Suprapubic skin (tissue), 4 donors: ENCODE data around the gene PEMT. TPM values are rescaled to one million over a fixed set of nuclear protein-coding genes. Genes with fewer than 3 reads are reported as not detected.

Experiments
- DNase-seq, 2 donors: peaks; one replicate each; pipeline ENCODE4 v3.0.0-alpha.2; 2019; ENCODE audit warnings: low spot score in 2 of 2
- H3K27ac ChIP-seq: fragments of 200-600 bp; sonication (generic); one replicate; pipeline ENCODE4 v1.5.1; 2019
- H3K27me3 ChIP-seq: fragments of 200-600 bp; sonication (generic); one replicate; pipeline ENCODE4 v1.5.1; 2019
- H3K36me3 ChIP-seq: fragments of 200-600 bp; sonication (generic); one replicate; pipeline ENCODE4 v1.5.1; 2019
- H3K4me1 ChIP-seq: fragments of 200-600 bp; sonication (generic); one replicate; pipeline ENCODE4 v1.5.1; 2019
- H3K4me3 ChIP-seq: fragments of 200-600 bp; sonication (generic); one replicate; pipeline ENCODE4 v1.5.1; 2019; ENCODE audit warnings: mild to moderate bottlenecking
- H3K9me3 ChIP-seq: fragments of 200-600 bp; sonication (generic); one replicate; pipeline ENCODE4 v1.5.1; 2019
- EP300 ChIP-seq: sonication (generic); formaldehyde crosslinking; IDR thresholded peaks from one replicate; pipeline ENCODE4 v1.6.1; 2017; ENCODE audit warnings: antibody characterized with exemption
- POLR2A ChIP-seq, 2 donors: fragments of 450-650 bp; IDR thresholded peaks; one replicate each; pipeline ENCODE4 v1.6.1; 2017; ENCODE audit warnings: antibody characterized with exemption in 2 of 2, mild to moderate bottlenecking in 2 of 2, moderate library complexity in 2 of 2
- POLR2AphosphoS5 ChIP-seq, 3 donors: sonication (generic); formaldehyde crosslinking; IDR thresholded peaks; one replicate each; pipeline ENCODE4 v1.6.1; 2017; ENCODE audit warnings: antibody characterized with exemption in 3 of 3
- WGBS: methylation state at CpG from one replicate; pipeline ENCODE4 v1.1.5; 2018; 5-methylcytosine and 5-hydroxymethylcytosine counted together
- total RNA-seq, 4 donors: library from RNA; depleted of rRNA; stranded (reverse); fragments of >200 nt; gene quantifications; one replicate each; pipeline ENCODE4 v1.1.0, GENCODE V29; 2016
- TF ChIP-seq, protein P1 (sequence below), 2 donors: fragments of 200-600 bp in 1 of 2; fragments of 450-650 bp in 1 of 2; sonication (generic) in 1 of 2; IDR thresholded peaks; one replicate each; pipeline ENCODE4 v1.5.1; 2016 to 2019; ENCODE audit warnings: antibody characterized with exemption in 2 of 2, mild to moderate bottlenecking in 1 of 2, moderate library complexity in 1 of 2

The PEMT gene
- total RNA-seq, 4 donors from 2014 or later: 25.7 to 60.6 (median 50.0) TPM

DNA sequence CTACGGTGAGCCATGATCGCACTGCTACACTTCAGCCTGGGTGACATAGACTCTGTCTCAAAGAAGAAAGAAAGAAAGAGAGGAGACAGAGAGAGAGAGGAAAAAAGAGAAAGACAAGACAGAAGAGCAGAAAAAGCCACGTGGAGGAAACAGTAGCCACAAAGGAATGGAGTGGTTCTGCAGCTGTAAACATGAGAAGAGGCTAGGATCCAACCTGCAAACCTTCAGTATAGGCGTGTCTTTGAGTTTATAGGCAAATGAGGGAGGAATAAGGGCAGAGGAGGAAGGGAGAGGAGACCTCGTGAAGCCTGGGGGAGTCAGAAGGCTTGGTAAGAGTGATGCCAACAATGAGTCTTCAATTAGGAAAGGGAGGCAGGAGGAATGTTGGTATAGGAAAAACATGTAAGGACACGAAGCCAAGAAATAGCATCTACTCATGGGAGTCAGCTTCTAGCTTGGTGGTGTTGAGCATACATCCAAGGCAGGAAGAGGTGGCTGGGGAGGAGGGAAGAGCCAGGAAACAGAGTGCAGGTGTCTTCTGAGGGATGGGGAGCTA is 110.8 kb downstream of the PEMT start:
- 55% methylated on average over 6 of the region's 6 CpGs for WGBS
- Histone ChIP-seq H3K27me3 (no peaks in the 10 kb centered on the region), H3K36me3 (no peaks in the 10 kb centered on the region), H3K9me3 (no peaks in the 10 kb centered on the region), H3K4me1 (peaks cover 50% of the 10 kb centered on the region), H3K27ac (no peak overlapping the region), H3K4me3 (no peak overlapping the region)
- DNase-seq: no peak
- TF ChIP-seq EP300: no peak
- no peak for TF ChIP-seq POLR2A (IDR thresholded peaks at IDR 0.05)
- TF ChIP-seq, protein P1, sequence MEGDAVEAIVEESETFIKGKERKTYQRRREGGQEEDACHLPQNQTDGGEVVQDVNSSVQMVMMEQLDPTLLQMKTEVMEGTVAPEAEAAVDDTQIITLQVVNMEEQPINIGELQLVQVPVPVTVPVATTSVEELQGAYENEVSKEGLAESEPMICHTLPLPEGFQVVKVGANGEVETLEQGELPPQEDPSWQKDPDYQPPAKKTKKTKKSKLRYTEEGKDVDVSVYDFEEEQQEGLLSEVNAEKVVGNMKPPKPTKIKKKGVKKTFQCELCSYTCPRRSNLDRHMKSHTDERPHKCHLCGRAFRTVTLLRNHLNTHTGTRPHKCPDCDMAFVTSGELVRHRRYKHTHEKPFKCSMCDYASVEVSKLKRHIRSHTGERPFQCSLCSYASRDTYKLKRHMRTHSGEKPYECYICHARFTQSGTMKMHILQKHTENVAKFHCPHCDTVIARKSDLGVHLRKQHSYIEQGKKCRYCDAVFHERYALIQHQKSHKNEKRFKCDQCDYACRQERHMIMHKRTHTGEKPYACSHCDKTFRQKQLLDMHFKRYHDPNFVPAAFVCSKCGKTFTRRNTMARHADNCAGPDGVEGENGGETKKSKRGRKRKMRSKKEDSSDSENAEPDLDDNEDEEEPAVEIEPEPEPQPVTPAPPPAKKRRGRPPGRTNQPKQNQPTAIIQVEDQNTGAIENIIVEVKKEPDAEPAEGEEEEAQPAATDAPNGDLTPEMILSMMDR (IDR thresholded peaks at IDR 0.05): no peak
- no peak for TF ChIP-seq POLR2AphosphoS5 (IDR thresholded peaks at IDR 0.05)

- H3K27ac ChIP-seq: no peak overlapping the region
- H3K4me1 ChIP-seq: peaks cover 49% of the 10 kb centered on the region
- TF ChIP-seq EP300: no peak
- no peak for TF ChIP-seq POLR2A (IDR thresholded peaks at IDR 0.05)
- no peak for TF ChIP-seq POLR2AphosphoS5 (IDR thresholded peaks at IDR 0.05)
- TF ChIP-seq, protein P1 (IDR thresholded peaks at IDR 0.05): no peak
- 100% methylated on average over 3 of the region's 3 CpGs for WGBS
- no peaks in the 10 kb centered on the region for H3K9me3 ChIP-seq
- no peaks in the 10 kb centered on the region for H3K27me3 ChIP-seq
- H3K36me3 ChIP-seq: no peaks in the 10 kb centered on the region
- DNase-seq: no peak
- no peak overlapping the region for H3K4me3 ChIP-seq
Observed at GRCh38 chr17:17479209-17479608, 112.3 kb downstream of the PEMT start.

- no peaks in the 10 kb centered on the region for H3K36me3 ChIP-seq
- 0% methylated on average over 28 of the region's 47 CpGs for WGBS
- H3K4me1 ChIP-seq: peaks cover 46% of the 10 kb centered on the region
- H3K27ac ChIP-seq: peak within 1 kb of the TSS; percentile 87
- peak; percentile 96 to 97 for DNase-seq
- peak; percentile 8 to 90 (median 84) for TF ChIP-seq POLR2AphosphoS5 (IDR thresholded peaks at IDR 0.05)
- peak in 1 of 2 donors; percentile 46 for TF ChIP-seq POLR2A (IDR thresholded peaks at IDR 0.05)
- TF ChIP-seq, protein P1 (IDR thresholded peaks at IDR 0.05): no peak
- peak within 1 kb of the TSS; percentile 96 for H3K4me3 ChIP-seq
- H3K9me3 ChIP-seq: no peaks in the 10 kb centered on the region
- H3K27me3 ChIP-seq: no peaks in the 10 kb centered on the region
Observed at GRCh38 chr17:17476865-17477467, 114.5 kb downstream of the PEMT start, which contains the start of gene MED9. Gene MED9 (plus strand): TSS chr17:17477000. CDS start chr17:17477042, 42 bp downstream.

- no peaks in the 10 kb centered on the region for H3K9me3 ChIP-seq
- TF ChIP-seq POLR2AphosphoS5 (IDR thresholded peaks at IDR 0.05): no peak
- TF ChIP-seq, protein P1 (IDR thresholded peaks at IDR 0.05): no peak
- TF ChIP-seq EP300: no peak
- no peak for TF ChIP-seq POLR2A (IDR thresholded peaks at IDR 0.05)
- no peak for DNase-seq
- H3K27me3 ChIP-seq: peaks cover 5% of the 10 kb centered on the region
- no peak overlapping the region for H3K4me3 ChIP-seq
- 75% methylated on average over 7 of the region's 7 CpGs for WGBS
- peaks cover 31% of the 10 kb centered on the region for H3K4me1 ChIP-seq
- H3K27ac ChIP-seq: no peak overlapping the region
- H3K36me3 ChIP-seq: no peaks in the 10 kb centered on the region
Observed at GRCh38 chr17:17474341-17474740, 117.2 kb downstream of the PEMT start.

DNA sequence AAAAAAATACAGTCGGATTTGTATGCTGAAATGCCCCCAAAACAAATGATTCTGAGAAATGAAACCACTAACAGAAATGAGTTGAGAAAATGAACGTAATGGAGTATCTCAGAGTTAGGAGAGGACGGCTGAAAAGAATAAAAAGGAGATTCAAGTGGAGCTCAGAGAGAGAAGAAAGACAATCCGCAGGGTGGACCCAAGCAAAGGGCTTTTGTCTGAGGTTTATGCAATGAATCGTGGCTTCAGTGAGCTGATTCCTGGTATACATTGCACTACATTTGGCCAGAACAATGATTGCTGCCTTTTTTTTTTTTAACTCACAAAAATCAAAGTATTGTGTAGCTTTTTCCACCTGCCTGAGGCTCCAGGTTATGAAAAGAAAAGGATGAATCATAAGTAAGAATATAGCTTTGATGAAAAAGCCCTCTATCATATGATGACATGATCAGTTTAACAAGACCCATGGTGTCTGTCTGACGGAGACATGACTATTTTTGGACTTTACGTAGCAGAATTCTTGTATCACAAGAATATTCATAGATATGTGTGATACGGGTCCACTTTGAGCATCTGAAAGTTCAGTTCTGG is 119.1 kb downstream of the PEMT start:
- 40% methylated on average over 8 of the region's 8 CpGs for WGBS
- Histone ChIP-seq H3K27ac (no peak overlapping the region), H3K9me3 (no peaks in the 10 kb centered on the region), H3K27me3 (peaks cover 5% of the 10 kb centered on the region), H3K4me3 (no peak overlapping the region), H3K4me1 (peaks cover 12% of the 10 kb centered on the region), H3K36me3 (no peaks in the 10 kb centered on the region)
- DNase-seq: no peak
- TF ChIP-seq EP300 (no peak), POLR2A (IDR thresholded peaks at IDR 0.05) (no peak), POLR2AphosphoS5 (IDR thresholded peaks at IDR 0.05) (no peak)
- TF ChIP-seq, protein P1 (IDR thresholded peaks at IDR 0.05): no peak
